ENCODE data around the gene GPER1.
"Not testable (repeated sequence)": the region's sequence is repeated elsewhere in the genome, so short reads cannot be mapped to it uniquely, and the experiment has no call there.

GPER1 gene

DNA sequence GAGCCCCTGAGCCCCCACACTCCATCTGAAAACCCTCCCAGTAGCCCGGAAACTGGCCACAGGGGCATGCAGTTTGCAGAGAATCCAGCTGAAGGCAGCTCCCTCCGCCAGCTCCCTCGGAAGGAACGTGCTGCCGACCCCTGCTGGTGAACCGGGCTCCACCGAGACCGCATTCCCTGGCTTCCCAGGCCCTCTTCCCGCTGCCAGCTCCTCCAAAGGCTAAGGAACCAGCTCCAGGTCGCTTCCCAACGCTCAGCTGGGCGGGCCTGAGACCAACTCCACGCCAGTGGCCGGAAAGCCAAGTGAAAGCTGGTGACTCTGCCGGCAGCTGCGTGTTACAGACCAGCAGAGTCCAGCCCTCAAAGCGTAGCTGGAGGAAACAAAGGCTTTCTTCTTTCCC lies 35.8 kb downstream of the GPER1 start:
- DNase-seq, result no peak

DNA sequence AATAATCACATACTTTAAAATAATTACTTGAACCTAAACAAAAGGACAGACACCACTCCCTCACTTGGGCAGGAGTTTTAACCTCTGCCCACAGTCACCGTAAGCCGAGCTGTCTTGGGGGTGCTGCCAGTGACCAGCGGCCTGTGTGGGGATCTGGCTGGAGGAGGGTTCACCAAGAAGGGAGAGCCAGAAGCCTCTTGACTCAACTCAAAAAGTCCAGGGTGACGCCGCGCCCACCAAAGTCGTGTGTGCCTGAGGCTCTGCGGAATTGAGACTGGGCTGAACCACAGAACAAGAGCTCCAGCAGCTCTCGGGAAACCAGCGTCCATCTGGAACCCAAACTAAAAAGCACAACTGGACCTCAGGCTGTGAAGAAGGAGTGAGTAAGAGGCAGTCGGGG lies 36.3 kb downstream of the GPER1 start:
- DNase-seq, result no peak

DNA sequence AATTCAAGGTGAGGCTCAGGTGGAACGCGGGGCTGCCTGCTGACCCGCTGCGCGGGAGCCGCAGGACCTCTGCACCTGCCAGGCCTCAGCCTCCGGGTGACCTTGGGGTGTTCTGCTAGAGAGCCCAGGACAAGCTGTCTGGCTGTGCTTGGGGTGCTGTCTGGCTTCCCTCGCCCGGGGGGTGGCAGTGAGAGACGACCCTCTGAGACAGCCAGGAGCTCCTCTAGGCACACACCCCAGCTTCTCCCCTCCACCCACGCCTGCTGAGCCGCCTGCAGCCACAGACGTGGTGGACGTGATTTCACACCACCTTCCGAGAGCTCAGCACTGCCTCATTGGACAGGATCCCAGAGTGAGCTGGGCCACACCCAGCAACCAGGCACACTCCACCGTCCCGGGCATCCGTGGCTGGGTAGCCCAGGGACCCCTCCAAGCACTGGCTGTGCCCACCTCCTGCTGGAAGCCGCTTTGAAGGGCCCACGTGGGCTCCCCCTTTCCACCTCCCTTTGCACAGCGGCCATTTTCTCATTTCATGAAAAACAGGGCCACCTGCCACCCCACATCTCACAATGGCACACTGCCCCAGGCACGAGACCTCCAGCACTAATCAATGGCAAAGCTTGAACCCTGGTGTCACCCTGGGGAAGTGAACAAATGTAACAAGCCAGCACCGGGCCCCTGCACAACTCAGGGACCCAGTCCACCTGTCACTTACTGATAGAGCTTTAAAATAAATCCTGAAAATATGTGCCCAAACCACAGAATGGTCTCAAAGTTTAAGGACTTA lies 37.1 kb downstream of the GPER1 start:
- no peak for DNase-seq

DNA sequence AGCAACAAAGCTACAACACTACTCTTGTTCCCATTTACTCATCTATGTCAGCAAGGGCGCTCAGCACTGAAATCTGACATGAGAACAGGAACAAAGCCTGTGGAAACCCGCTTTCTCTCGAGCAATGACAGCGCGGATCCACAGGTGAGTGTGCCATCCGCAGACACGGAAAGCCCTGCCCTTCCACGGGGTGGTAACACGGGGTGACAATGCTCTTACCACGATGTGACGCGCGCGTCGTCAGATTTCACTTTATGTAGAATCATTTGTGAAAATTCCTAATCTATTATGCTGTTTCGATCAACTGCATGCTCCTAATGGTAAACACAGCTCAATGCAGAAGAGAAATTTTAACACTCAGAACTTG lies 37.7 kb downstream of the GPER1 start:
- no peak for DNase-seq

DNA sequence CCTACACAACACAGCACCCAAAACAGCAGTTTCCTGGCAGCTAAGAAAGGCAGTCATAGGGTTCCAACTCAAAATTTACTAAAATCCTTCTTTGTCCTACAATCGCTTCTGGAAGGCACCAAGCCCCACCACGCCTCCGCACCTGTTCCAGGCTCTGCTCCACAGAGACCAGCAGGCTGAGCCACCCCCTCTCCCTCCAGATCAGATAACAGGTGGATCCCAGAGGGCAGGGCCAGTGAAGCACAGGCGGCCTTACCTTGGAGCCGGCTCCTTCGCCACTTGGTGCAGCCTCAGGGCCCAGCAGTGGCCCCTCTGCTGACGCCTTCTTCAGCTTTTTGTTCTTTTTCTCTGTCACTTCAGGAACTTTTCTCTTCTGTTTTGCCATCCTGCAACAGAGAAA lies 39.1 kb downstream of the GPER1 start:
- no peak for DNase-seq

DNA sequence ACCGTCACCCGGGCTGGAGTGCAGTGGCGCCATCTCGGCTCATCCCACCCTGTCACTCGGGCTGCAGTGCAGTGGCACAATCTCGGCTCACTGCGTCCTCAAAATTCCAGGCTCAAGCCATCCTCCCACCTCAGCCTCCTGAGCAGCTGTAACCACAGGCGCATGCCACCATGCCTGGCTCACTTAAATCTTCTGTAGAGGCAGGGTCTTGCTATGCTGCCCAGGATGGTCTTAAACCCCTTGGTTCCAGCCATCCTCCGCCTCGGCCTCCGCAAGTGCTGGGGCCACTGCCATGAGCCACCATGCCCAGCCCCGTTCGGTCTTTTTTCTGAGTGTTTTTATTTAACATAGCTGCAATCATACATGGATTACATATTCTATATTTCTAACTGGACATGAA lies 41.5 kb downstream of the GPER1 start:
- no peak for DNase-seq

DNA sequence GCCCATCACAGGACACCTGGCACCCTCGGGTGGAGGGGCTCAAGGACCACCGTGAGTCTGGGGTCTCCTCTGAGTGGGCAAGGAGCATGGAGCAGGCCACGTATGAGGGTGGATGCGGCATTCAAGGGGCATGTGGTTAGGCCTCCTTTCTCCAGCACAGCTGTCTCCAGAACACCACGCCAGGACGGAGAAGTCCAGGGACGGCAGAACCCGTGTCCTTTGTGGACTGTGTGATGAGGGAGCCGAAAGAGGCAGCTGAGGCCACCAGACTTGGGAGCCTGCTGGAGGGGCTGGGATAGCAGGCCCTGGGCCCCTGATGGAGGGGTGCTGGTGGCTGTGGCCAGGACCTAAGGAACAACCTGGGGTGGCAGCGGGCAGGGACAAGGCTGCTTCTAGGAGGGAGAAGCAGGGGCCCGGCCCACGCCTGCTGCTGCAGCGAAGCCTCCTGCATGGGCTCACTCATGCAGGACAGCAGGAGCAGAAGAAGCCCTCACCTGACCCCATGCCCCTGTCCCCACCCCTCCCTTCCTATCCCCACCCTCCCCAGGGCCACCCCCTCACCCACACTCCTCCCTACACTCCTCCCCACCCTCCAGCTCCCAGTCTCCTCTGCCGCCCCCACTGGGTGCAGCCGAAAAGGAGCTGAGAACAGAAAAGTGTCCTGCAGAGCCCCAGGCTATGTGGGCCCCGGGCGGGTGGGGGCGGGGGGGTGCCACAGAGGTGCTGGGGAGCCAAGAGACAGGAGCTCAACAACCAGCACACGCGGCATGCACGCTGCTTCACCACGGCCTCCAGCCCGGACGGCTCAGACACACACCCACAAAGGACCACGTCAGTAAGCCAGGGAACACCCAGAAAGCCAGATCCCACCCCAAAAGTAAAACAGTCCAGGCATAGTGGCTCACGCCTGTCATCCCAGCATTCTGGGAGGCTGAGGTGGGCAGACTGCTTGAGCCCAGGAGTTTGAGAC lies 42.4 kb downstream of the GPER1 start:
- no peak for DNase-seq

DNA sequence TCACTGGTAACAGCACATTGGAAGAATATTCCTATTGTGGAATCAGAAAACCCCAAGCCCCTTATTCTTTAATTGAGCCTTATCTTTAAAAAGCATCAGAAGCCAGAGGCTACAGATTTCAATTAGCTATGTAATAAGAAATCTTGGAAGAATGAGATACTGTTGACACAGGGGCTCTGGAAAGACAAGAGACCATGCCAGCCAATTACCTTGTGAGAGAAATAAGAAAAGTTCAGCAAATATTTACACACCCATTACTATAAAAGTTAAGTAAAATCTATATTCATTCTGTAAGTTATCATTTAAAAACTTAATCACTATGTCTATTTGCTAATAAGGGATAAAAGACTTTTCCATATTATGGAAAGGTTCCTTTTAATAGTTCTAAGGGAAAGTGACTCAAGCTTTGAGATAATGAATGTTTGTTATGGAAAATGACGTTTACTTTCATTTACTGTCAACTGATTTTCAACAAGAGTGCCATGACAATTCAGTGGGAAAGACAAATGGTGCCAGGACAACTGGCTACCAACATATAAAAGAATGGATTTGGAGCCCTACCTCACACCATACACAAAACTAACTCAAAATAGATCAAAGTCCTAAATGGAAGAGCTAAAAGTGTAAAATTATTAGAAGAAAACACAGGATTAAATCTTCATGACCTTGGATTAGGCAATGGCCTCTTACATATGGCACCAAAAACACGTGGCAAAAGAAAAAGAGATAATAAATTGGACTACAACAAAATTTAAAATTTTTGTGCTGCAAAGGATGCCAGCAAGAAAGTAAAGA lies 43.8 kb downstream of the GPER1 start:
- DNase-seq, result no peak

DNA sequence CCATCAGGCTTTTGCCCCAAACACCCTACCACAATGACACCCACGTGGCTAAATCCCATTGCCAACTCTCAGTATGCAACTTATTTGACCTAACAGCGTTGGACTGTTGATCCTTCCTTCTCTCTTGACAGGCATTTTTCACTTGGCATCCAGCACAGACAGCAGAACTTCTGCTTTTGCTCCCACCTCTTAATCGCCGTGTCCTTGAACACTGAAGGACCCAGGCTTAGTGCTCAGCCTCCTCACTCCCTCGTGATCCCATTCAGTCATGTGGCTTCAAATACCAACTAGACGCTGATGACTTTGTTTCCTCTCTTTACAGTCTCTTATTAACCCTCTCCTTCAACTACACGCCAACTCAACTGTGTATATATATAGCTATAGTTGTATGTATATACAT lies 47.0 kb downstream of the GPER1 start:
- DNase-seq, result no peak

DNA sequence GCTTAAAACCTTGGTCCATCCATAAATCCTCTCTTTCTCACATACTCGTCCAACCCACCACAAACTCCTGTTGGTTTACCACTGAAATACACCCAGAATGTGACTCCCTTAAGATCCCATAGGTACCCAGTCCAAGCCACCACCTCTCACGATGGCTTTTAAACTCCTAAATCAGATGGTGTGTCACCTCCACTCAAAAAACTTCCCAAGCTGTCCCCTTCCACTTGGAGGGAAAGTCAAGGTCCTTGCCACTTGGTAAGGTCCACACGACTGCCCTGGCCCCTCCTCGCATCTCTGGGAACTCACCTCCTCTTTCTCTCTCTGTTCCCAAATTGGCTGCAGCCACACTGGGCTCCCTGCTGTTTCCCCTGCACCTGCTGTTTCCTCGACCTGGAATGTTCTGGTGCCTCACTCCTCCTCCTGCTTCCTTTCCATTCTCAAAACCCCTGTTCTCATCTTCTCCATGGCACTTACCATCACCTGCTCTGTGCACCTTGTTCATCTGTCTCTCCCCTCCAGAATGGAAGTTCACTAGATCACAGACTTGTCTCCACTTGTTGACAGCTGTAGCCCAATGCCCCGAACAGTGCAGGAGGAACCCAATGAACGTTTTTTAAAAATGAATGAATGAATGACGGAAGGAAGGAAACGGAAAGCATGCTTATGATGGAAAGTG lies 49.1 kb downstream of the GPER1 start:
- DNase-seq, result peak; percentile 18

DNA sequence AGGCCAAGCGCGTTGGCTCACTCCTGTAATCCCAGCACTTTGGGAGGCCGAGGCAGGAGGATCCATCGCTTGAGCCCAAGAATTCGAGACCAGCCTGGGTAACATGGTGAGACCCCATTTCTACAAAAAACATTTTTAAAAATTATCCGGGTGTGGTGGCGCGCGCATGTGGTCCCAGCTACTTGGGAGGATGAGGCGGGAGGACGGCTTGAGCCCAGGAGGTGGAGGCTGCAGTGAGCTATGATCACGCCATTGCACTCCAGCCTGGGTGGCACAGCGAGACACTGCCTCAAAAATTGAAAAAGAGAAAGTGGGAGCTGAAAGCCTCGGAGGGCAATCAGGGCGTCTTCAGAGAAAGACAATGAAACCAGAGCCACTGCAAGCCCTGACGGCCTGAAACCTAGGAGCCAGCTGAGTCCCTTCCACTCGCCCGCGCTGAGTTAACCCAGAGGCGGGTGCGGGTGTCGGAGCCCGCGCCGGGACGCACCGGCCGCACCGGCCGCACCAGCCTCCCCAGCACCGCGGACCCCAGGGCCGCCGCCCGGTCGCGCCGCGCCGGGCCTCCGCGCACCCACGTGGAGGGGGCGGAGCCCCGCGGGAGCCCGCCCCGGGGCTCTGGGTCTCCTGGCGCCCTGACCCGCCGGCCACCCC lies 49.7 kb downstream of the GPER1 start:
- DNase-seq, result no peak

DNA sequence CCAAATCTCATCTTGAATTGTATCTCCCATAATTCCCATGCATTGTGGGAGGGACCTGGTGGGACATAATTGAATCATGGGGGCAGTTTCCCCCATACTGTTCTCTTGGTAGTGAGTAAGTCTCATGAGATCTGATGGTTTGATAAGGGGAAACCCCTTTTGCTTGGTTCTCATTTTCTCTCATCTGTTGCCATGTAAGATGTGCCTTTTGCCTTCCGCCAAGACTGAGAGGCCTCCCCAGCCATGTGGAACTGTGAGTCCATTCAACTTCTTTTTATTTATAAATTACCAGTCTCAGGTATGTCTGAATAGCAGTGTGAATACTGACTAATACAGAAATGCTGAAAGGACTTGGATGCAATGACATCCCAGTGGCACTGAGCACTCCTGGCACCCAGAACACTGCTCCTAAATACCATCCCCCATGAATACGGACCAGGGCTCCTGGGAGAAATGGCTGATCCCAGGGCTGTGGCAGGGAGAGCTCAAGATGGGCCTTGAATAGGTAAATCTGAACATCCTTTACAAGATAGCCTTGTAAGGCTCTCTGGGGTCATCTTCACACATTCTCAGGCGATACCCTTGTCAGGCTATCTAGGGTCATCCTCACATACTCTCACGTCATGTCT lies 52.7 kb downstream of the GPER1 start:
- DNase-seq, result no peak

DNA sequence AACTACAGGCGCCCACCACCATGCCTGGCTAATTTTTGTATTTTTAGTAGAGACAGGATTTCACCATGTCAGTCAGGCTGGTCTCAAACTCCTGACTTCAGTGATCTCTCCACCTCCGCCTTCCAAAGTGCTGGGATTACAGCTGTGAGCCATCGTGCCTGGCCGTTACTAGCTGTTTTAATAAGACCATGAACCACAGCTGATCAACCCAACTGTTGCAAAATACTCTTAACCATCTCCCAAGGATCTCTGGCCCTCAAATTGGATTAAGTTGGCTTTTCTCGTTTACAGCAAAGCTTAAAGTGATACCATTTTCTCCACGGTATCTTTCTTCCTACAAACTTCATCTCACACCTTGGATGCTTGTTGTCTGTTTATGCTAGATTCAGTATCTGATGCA lies 53.7 kb downstream of the GPER1 start:
- DNase-seq, result no peak

DNA sequence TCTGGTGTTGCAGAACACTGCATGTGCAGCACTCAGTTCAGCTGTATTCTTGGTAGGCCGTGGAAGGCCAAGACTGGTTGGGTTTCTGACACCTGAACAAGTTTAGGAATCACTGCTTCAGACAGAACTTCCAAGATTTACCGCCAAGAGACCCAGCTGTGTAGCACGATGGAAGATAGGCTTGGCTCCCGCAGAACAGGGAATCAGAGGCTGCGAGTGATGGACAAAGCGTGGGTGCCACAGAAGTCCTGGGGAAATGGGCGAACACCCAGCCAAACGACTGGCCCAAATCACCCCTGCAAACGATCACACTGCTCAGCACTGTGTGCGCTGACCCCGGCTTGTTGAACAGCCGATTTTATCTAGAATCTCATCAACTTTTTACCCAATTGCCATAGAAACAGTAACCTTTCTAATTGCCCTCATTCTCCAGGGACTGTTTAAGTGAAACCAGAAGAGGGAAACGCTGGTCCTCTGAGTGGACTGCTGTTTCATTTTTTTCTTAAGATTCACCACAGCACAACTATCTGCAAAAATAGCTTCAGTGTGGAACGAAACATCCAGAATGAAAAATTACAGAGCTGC lies 54.2 kb downstream of the GPER1 start:
- DNase-seq, result no peak

DNA sequence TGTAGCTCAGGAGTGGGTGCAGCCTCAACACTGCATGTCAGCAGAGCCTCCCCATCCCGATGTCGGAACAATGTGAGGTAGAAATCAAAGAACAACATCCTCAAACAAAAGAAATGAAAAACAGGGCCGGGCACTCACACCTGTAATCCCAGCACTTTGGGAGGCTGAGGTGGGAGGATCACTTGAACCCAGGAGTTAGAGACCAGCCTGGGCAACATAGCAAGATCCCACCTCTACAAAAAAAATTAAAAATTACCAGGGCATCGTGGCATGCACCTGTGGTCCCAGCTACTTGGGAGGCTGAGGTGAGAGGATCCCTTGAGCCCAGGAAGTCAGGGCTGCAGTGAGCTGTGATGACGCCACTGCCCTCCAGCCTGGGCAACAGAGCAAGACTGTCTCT lies 55.1 kb downstream of the GPER1 start:
- not testable (repeated sequence) for DNase-seq
